Mucosa of rectum (tissue), 2 donors: ENCODE data around the gene EIPR1.

Experiments used
- H3K27ac ChIP-seq, 2 donors: one replicate each; pipeline ENCODE4 v1.7.0; 2013; ENCODE audit warnings: inconsistent platforms in 2 of 2, low read depth in 2 of 2, low read length in 2 of 2
- H3K27me3 ChIP-seq, 2 donors: one replicate each; pipeline ENCODE4 v1.7.0; 2013; ENCODE audit warnings: low read length in 2 of 2; ENCODE audit not compliant: control insufficient read depth in 2 of 2, insufficient read depth in 2 of 2
- H3K36me3 ChIP-seq, 2 donors: one replicate each; pipeline ENCODE4 v1.7.0; 2013; ENCODE audit warnings: low read length in 2 of 2; ENCODE audit not compliant: control insufficient read depth in 2 of 2, insufficient read depth in 2 of 2
- H3K4me1 ChIP-seq, 2 donors: one replicate each; pipeline ENCODE4 v1.7.0; 2013; ENCODE audit warnings: low read length in 2 of 2, mild to moderate bottlenecking in 1 of 2; ENCODE audit not compliant: control insufficient read depth in 2 of 2, insufficient read depth in 2 of 2
- H3K4me3 ChIP-seq, 2 donors: one replicate each; pipeline ENCODE4 v1.7.0; 2013; ENCODE audit warnings: low read length in 2 of 2
- H3K9ac ChIP-seq, 2 donors: one replicate each; pipeline ENCODE4 v1.7.0; 2013; ENCODE audit warnings: low read length in 2 of 2, low read depth in 1 of 2, mild to moderate bottlenecking in 1 of 2
- H3K9me3 ChIP-seq, 2 donors: one replicate each; pipeline ENCODE4 v1.7.0; 2013; ENCODE audit warnings: low read length in 2 of 2; ENCODE audit not compliant: control insufficient read depth in 2 of 2
- donor health status: healthy.
- donor health status: Normal muscosa, but diverticular disease.

The EIPR1 gene

GRCh38 chr2:3173031-3173430, 204.6 kb downstream of the EIPR1 start:
- H3K36me3 ChIP-seq: peaks cover 3 to 4% of the 10 kb centered on the region in 2 donors

GRCh38 chr2:3172265-3172935, 205.2 kb downstream of the EIPR1 start:
- no peak overlapping the region for H3K27ac ChIP-seq
- H3K4me1 ChIP-seq: no peaks in the 10 kb centered on the region
- H3K36me3 ChIP-seq: peaks cover 3 to 4% of the 10 kb centered on the region in 2 donors

More at GRCh38 chr2:3173031-3173430, 204.6 kb downstream of the EIPR1 start:
- no peaks in the 10 kb centered on the region for H3K9me3 ChIP-seq
- H3K27me3 ChIP-seq: no peaks in the 10 kb centered on the region
- no peak overlapping the region for H3K27ac ChIP-seq
- H3K9ac ChIP-seq: no peak overlapping the region
- no peak overlapping the region for H3K4me3 ChIP-seq
- no peaks in the 10 kb centered on the region for H3K4me1 ChIP-seq

GRCh38 chr2:3171564-3172264, 205.9 kb downstream of the EIPR1 start:
- Histone ChIP-seq H3K36me3 (peaks cover 0 to 4% of the 10 kb centered on the region in 2 donors), H3K4me1 (no peaks in the 10 kb centered on the region), H3K27me3 (no peaks in the 10 kb centered on the region), H3K27ac (no peak overlapping the region), H3K9me3 (no peaks in the 10 kb centered on the region), H3K4me3 (no peak overlapping the region), H3K9ac (no peak overlapping the region)

More at GRCh38 chr2:3172265-3172935, 205.2 kb downstream of the EIPR1 start:
- Histone ChIP-seq H3K9ac (no peak overlapping the region), H3K27me3 (no peaks in the 10 kb centered on the region), H3K9me3 (no peaks in the 10 kb centered on the region), H3K4me3 (no peak overlapping the region)

- Histone ChIP-seq H3K4me3 (no peak overlapping the region), H3K9ac (no peak overlapping the region), H3K27me3 (no peaks in the 10 kb centered on the region), H3K9me3 (no peaks in the 10 kb centered on the region), H3K4me1 (no peaks in the 10 kb centered on the region), H3K27ac (no peak overlapping the region), H3K36me3 (peaks cover 0 to 4% of the 10 kb centered on the region in 2 donors)
These were observed 206.7 kb downstream of the EIPR1 start for GRCh38 chr2:3170792-3171455.

GRCh38 chr2:3169106-3169870, 208.3 kb downstream of the EIPR1 start:
- Histone ChIP-seq H3K9me3 (no peaks in the 10 kb centered on the region), H3K4me3 (no peak overlapping the region), H3K4me1 (no peaks in the 10 kb centered on the region)

GRCh38 chr2:3168230-3168891, 209.3 kb downstream of the EIPR1 start:
- Histone ChIP-seq H3K36me3 (peaks cover 0 to 4% of the 10 kb centered on the region in 2 donors), H3K4me1 (no peaks in the 10 kb centered on the region), H3K9me3 (no peaks in the 10 kb centered on the region), H3K9ac (no peak overlapping the region), H3K27ac (no peak overlapping the region), H3K4me3 (no peak overlapping the region), H3K27me3 (no peaks in the 10 kb centered on the region)

More at GRCh38 chr2:3169106-3169870, 208.3 kb downstream of the EIPR1 start:
- Histone ChIP-seq H3K27ac (no peak overlapping the region), H3K36me3 (peaks cover 0 to 4% of the 10 kb centered on the region in 2 donors), H3K27me3 (no peaks in the 10 kb centered on the region), H3K9ac (no peak overlapping the region)

GRCh38 chr2:3163401-3163800, 214.2 kb downstream of the EIPR1 start:
- Histone ChIP-seq H3K36me3 (no peaks in the 10 kb centered on the region), H3K9me3 (no peaks in the 10 kb centered on the region), H3K27me3 (no peaks in the 10 kb centered on the region), H3K27ac (no peak overlapping the region), H3K4me3 (no peak overlapping the region), H3K9ac (no peak overlapping the region), H3K4me1 (no peaks in the 10 kb centered on the region)

- Histone ChIP-seq H3K27ac (no peak overlapping the region), H3K4me3 (no peak overlapping the region), H3K27me3 (no peaks in the 10 kb centered on the region), H3K9ac (no peak overlapping the region), H3K4me1 (no peaks in the 10 kb centered on the region), H3K36me3 (no peaks in the 10 kb centered on the region), H3K9me3 (no peaks in the 10 kb centered on the region)
These were observed 215.1 kb downstream of the EIPR1 start for GRCh38 chr2:3162442-3163077.

- Histone ChIP-seq H3K4me3 (no peak overlapping the region), H3K4me1 (no peaks in the 10 kb centered on the region), H3K27me3 (no peaks in the 10 kb centered on the region), H3K36me3 (no peaks in the 10 kb centered on the region), H3K9me3 (no peaks in the 10 kb centered on the region), H3K9ac (no peak overlapping the region), H3K27ac (no peak overlapping the region)
These were observed 216.8 kb downstream of the EIPR1 start for GRCh38 chr2:3160751-3161330.
